A673 (cell line): ENCODE measurements around the gene GPATCH2L. TPM values are rescaled to one million over a fixed set of nuclear protein-coding genes. Genes with fewer than 3 reads are reported as not detected.

ENCODE experiments used
- BruUV-seq: library from RNA; stranded (reverse); fragments of 400-500 nt; replicated peaks from 2 replicates; lab custom pipeline; 2021; lab: Mats Ljungman, UMichigan
- CTCF ChIA-PET: fragments of 300-600 bp; sonication (Branson Sonifier 250); formaldehyde crosslinking; loops from one replicate; lab custom pipeline; 2022; ENCODE audit warnings: antibody characterized with exemption; lab: Charles Lee
- POLR2A ChIA-PET: fragments of 300-600 bp; sonication (Branson Sonifier 250); formaldehyde crosslinking; loops from one replicate; lab custom pipeline; 2022; ENCODE audit warnings: antibody characterized with exemption; ENCODE audit not compliant: low non-redundant PET; lab: Charles Lee
- DNase-seq: peaks from one replicate; pipeline ENCODE4 v3.0.0-alpha.2; 2015; ENCODE audit warnings: low spot score
- H3K27ac ChIP-seq: fragments of 200-600 bp; sonication (generic); 2 replicates; pipeline ENCODE4 v1.5.1; 2016; ENCODE audit warnings: mixed run types, low read depth, mild to moderate bottlenecking, mixed read lengths, antibody characterized with exemption, low read length; ENCODE audit not compliant: poor library complexity, severe bottlenecking
- H3K27me3 ChIP-seq: fragments of 200-600 bp; sonication (generic); replicated peaks from 2 replicates; pipeline ENCODE4 v1.6.1; 2017; ENCODE audit warnings: mixed run types, low read depth, mild to moderate bottlenecking, mixed read lengths, antibody characterized with exemption, low read length; ENCODE audit not compliant: insufficient read depth, poor library complexity
- H3K36me3 ChIP-seq: fragments of 200-600 bp; sonication (generic); 2 replicates; pipeline ENCODE4 v1.6.1; 2016; ENCODE audit warnings: mixed run types, mild to moderate bottlenecking, mixed read lengths, antibody characterized with exemption, low read length; ENCODE audit not compliant: insufficient read depth, poor library complexity, severe bottlenecking
- H3K4me1 ChIP-seq: fragments of 200-600 bp; sonication (generic); 2 replicates; pipeline ENCODE4 v1.6.1; 2017; ENCODE audit warnings: mixed run types, mild to moderate bottlenecking, mixed read lengths, antibody characterized with exemption, low read length; ENCODE audit not compliant: insufficient read depth, poor library complexity, severe bottlenecking
- H3K4me3 ChIP-seq: fragments of 200-600 bp; sonication (generic); 2 replicates; pipeline ENCODE4 v1.5.1; 2016; ENCODE audit warnings: low read depth, mixed run types, mild to moderate bottlenecking, mixed read lengths, low read length; ENCODE audit not compliant: poor library complexity, severe bottlenecking
- H3K9me3 ChIP-seq: fragments of 200-600 bp; sonication (generic); 2 replicates; pipeline ENCODE4 v1.6.1; 2016; ENCODE audit warnings: mixed run types, low read depth, mild to moderate bottlenecking, mixed read lengths, antibody characterized with exemption, low read length; ENCODE audit not compliant: poor library complexity, severe bottlenecking
- EZH2 ChIP-seq: fragments of 200-600 bp; sonication (generic); IDR thresholded peaks from 2 replicates; pipeline ENCODE4 v1.6.1; 2017; ENCODE audit warnings: borderline replicate concordance, low read depth, mild to moderate bottlenecking, mixed read lengths, antibody characterized with exemption, low read length; ENCODE audit not compliant: poor library complexity, severe bottlenecking
- intact Hi-C: fragments of 100-400 bp; cut with micrococcal nuclease; formaldehyde crosslinking; loops from one replicate; pipeline ENCODE4 v1.10.0; 2022; ENCODE audit not compliant: unreplicated experiment
- total RNA-seq: library from RNA; stranded (reverse); gene quantifications from 2 replicates; pipeline ENCODE4 v1.2.3, GENCODE V29; 2021
- TF ChIP-seq, protein P1 (sequence below): fragments of 300-800, 200-600 bp; sonication (generic); conservative IDR thresholded peaks from 2 replicates; pipeline ENCODE4 v1.5.1; 2017; ENCODE audit warnings: low read depth, mild to moderate bottlenecking, antibody characterized with exemption, low read length, moderate library complexity, mixed read lengths

Gene GPATCH2L
- total RNA-seq, 1 experiment from 2014 or later = 60.3 TPM

DNA sequence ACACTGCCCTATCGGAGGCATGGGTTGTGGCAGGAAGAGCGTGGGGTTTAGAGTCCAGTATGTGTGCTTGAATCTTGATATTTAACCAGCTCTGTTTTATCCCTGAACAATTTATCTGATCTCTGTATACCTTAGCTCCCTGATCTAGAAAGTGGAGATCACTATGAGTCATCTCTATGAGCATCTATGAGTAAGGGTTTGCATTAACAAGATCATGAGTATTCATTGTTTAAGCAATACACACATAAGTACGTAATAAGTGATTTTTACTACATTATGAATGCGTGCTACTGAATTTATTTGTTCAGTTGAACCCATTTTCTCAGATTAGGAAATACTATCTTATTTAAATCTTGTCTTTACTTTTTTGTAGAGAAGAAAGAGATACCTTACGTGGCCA is 49.4 kb downstream of the GPATCH2L start:
- intact Hi-C loops = no loop called here

DNA sequence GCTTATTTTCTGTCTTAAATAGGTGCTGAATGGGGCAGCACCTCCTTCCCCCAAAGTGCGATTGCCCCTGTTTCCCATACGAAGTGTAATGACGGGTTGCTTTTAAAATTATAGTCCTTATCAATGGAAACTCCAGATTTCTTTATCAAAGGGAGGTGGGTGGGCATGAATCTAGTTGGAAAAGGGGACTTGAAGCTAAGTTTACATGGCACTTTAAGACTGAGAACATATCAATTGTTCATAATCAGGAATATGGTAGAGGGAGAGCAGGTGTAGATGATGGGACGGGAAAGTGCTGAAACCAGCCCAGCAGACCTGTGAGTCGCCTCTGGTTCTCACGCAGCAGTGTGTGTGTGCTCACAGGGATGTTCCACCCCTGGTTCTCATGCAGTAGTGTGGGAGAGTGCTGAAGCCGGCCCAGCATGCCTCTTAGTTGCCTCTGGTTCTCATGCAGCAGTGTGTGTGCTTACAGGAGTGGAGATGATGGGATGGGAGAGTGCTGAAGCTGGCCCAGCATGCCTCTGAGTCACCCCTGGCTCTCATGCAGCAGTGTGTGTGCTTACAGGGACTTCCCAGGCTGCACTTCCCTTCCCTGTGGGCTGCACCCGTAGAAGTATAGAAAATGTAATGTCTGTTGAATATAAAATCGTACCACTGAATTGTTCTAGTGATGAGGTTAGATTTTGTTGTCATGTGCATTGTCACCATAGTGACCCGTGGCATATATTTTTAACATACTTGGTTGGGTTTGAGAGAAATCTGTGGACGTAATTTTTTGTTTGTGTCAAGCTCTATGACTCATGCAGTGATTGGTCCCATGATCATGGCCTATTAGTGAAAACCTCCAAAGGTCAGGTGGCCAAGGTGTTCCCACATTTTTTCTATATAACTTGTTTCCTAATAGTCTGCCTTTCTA is 51.6 kb downstream of the GPATCH2L start:
- POLR2A ChIA-PET = no interaction called here
- TF ChIP-seq, protein P1, sequence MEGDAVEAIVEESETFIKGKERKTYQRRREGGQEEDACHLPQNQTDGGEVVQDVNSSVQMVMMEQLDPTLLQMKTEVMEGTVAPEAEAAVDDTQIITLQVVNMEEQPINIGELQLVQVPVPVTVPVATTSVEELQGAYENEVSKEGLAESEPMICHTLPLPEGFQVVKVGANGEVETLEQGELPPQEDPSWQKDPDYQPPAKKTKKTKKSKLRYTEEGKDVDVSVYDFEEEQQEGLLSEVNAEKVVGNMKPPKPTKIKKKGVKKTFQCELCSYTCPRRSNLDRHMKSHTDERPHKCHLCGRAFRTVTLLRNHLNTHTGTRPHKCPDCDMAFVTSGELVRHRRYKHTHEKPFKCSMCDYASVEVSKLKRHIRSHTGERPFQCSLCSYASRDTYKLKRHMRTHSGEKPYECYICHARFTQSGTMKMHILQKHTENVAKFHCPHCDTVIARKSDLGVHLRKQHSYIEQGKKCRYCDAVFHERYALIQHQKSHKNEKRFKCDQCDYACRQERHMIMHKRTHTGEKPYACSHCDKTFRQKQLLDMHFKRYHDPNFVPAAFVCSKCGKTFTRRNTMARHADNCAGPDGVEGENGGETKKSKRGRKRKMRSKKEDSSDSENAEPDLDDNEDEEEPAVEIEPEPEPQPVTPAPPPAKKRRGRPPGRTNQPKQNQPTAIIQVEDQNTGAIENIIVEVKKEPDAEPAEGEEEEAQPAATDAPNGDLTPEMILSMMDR = no peak
- TF ChIP-seq EZH2 = no peak

More for the DNA sequence above, 49.4 kb downstream of the GPATCH2L start:
- Histone ChIP-seq H3K4me1 (no peaks in the 10 kb centered on the region), H3K36me3 (peaks cover 23% of the 10 kb centered on the region), H3K27me3 (no peaks in the 10 kb centered on the region), H3K27ac (no peak overlapping the region), H3K9me3 (no peaks in the 10 kb centered on the region), H3K4me3 (no peak overlapping the region)
- no TSS peak for BruUV-seq
- ChIA-PET POLR2A (no interaction called here), CTCF (no interaction called here)
- no peak for TF ChIP-seq EZH2
- TF ChIP-seq, protein P1 = no peak
- peak; percentile 11 for DNase-seq

DNA sequence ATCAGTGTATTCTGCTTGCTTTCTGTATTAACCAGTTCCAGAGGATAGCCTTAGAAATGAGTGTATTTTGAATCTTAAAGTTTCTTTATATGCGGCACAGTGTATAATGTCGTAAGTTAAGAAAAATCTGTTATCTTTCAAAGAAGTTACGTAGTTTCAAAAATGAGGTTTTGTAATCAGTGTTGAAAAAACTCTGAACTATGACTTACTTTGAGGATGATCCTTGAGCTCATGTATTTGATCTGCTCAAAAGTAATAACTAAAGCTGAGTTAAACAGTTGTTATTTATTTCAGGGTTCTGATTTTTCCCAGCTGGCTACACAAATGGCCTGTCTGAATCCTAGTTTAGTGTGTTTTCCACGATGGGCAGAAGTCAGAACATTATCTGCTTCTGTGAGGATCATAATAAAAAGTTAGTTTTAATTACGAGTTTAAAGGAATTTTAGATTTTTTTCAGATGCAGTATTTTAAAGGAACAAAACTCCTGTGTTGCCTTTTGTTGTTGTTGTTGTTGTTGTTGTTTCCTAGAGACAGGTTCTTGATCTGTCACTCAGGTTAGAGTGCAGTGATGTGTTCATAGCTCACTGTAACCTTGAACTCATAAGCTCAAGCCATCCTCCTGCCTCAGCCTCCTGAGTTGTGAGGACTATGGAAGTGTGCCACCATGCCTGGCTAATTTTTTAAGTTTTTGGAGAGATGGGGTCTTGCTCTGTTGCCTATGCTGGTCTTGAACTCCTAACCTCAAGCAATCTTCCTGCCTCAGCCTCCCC is 52.9 kb downstream of the GPATCH2L start:
- intact Hi-C loops = no loop called here
- CTCF ChIA-PET = no interaction called here

More for the DNA sequence above, 51.6 kb downstream of the GPATCH2L start:
- BruUV-seq = no TSS peak
- no peaks in the 10 kb centered on the region for H3K9me3 ChIP-seq
- H3K27ac ChIP-seq = no peak overlapping the region
- H3K4me1 ChIP-seq = no peaks in the 10 kb centered on the region
- no peak for DNase-seq
- H3K27me3 ChIP-seq = no peaks in the 10 kb centered on the region
- CTCF ChIA-PET = no interaction called here
- peaks cover 12% of the 10 kb centered on the region for H3K36me3 ChIP-seq
- H3K4me3 ChIP-seq = no peak overlapping the region
- intact Hi-C loops = no loop called here

More for the DNA sequence above, 52.9 kb downstream of the GPATCH2L start:
- POLR2A ChIA-PET = no interaction called here
- H3K4me1 ChIP-seq = no peaks in the 10 kb centered on the region
- H3K27ac ChIP-seq = no peak overlapping the region
- TF ChIP-seq, protein P1 = no peak
- TF ChIP-seq EZH2 = no peak
- BruUV-seq = no TSS peak
- no peaks in the 10 kb centered on the region for H3K27me3 ChIP-seq
- DNase-seq = no peak
- peaks cover 12% of the 10 kb centered on the region for H3K36me3 ChIP-seq
- H3K4me3 ChIP-seq = no peak overlapping the region
- no peaks in the 10 kb centered on the region for H3K9me3 ChIP-seq
